Spinal cord (tissue), 10 donors: Measurements from ENCODE around the gene PML. TPM values are rescaled to one million over a fixed set of nuclear protein-coding genes. Genes with fewer than 3 reads are reported as not detected.
A peak's percentile ranks its signal among the peaks of the same experiment; 100 is the strongest.

Experiments used
- DNase-seq, 6 donors: peaks; one replicate each; pipeline versions ENCODE4 v3.0.0 to v3.0.0-alpha.2; 2013 to 2015; ENCODE audit warnings: low spot score in 6 of 6, low read depth in 4 of 6
- H3K27ac ChIP-seq: one replicate; pipeline ENCODE4 v1.5.1; 2013; ENCODE audit warnings: low read depth, low read length, control low read depth
- H3K27me3 ChIP-seq: one replicate; pipeline ENCODE4 v1.6.1; 2013; ENCODE audit warnings: low read length; ENCODE audit not compliant: control insufficient read depth, insufficient read depth
- H3K36me3 ChIP-seq: one replicate; pipeline ENCODE4 v1.6.1; 2013; ENCODE audit warnings: low read length; ENCODE audit not compliant: control insufficient read depth, insufficient read depth
- H3K4me1 ChIP-seq: one replicate; pipeline ENCODE4 v1.6.1; 2013; ENCODE audit warnings: low read length; ENCODE audit not compliant: control insufficient read depth, insufficient read depth
- H3K4me3 ChIP-seq: one replicate; pipeline ENCODE4 v1.5.1; 2013; ENCODE audit warnings: low read depth, low read length, control low read depth
- H3K9me3 ChIP-seq: one replicate; pipeline ENCODE4 v1.6.1; 2013; ENCODE audit warnings: low read length; ENCODE audit not compliant: control insufficient read depth, insufficient read depth
- WGBS: methylation state at CpG from one replicate; pipeline ENCODE4 v1.1.5; 2013; ENCODE audit warnings: missing lambda C conversion rate; ENCODE audit not compliant: insufficient coverage; 5-methylcytosine and 5-hydroxymethylcytosine counted together
- polyA plus RNA-seq, 2 donors: library from polyadenylated mRNA; unstranded; fragments of 120-200 nt; gene quantifications; one replicate each; pipeline ENCODE4 v1.2.1, GENCODE V29; 2013; ENCODE audit not compliant: insufficient read length in 2 of 2
- total RNA-seq, 2 donors: library from RNA; depleted of rRNA in 1 of 2; stranded (reverse); fragments of 120-200 nt in 1 of 2; fragments of >200 nt in 1 of 2; gene quantifications; one replicate each; pipeline versions ENCODE4 v1.2.3 to v1.2.4, GENCODE V29; 2013 to 2014
- donor health status: healthy.

PML gene
- total and polyA plus RNA-seq, 4 donors = 13.5 to 29.4 (median 20.0) TPM

GRCh38 chr15:73989001-73989798, 5.3 kb upstream of the PML start:
- Histone ChIP-seq H3K27me3 (no peaks in the 10 kb centered on the region), H3K9me3 (no peaks in the 10 kb centered on the region), H3K36me3 (peaks cover 47% of the 10 kb centered on the region), H3K27ac (no peak overlapping the region), H3K4me1 (peaks cover 51% of the 10 kb centered on the region), H3K4me3 (no peak overlapping the region)
- DNase-seq = no peak
- WGBS = 91% methylated on average over 9 of the region's 9 CpGs

GRCh38 chr15:73990250-73991005, 4.1 kb upstream of the PML start:
- Histone ChIP-seq H3K27me3 (no peaks in the 10 kb centered on the region), H3K36me3 (peaks cover 35% of the 10 kb centered on the region), H3K9me3 (no peaks in the 10 kb centered on the region), H3K27ac (no peak overlapping the region), H3K4me1 (peaks cover 54% of the 10 kb centered on the region), H3K4me3 (no peak overlapping the region)
- 80% methylated on average over 8 of the region's 9 CpGs for WGBS
- no peak for DNase-seq

- WGBS = 54% methylated on average over 5 of the region's 5 CpGs
- Histone ChIP-seq H3K9me3 (no peaks in the 10 kb centered on the region), H3K4me1 (peaks cover 59% of the 10 kb centered on the region), H3K36me3 (peaks cover 26% of the 10 kb centered on the region), H3K27ac (peak overlapping the region; percentile 43), H3K27me3 (no peaks in the 10 kb centered on the region), H3K4me3 (peak overlapping the region; percentile 65)
- peak in 1 of 6 donors; percentile 49 for DNase-seq
Observed at GRCh38 chr15:73991260-73991659, 3.3 kb upstream of the PML start.

GRCh38 chr15:73991726-73992593, 2.6 kb upstream of the PML start, which contains the start of gene STOML1:
Gene STOML1, minus strand, starts transcription at chr15:73992295. Its CDS starts 72 bp downstream, at chr15:73992223.
- Histone ChIP-seq H3K4me1 (peaks cover 53% of the 10 kb centered on the region), H3K27ac (peak within 1 kb of the TSS; percentile 43), H3K9me3 (no peaks in the 10 kb centered on the region), H3K27me3 (no peaks in the 10 kb centered on the region), H3K4me3 (peak within 1 kb of the TSS; percentile 65), H3K36me3 (peaks cover 19% of the 10 kb centered on the region)
- DNase-seq = peak; percentile 72 to 97 (median 88)
- WGBS = under 1% methylated on average over 65 of the region's 72 CpGs

GRCh38 chr15:73992594-73992898, 2.0 kb upstream of the PML start:
- WGBS = 77% methylated on average over 3 of the region's 5 CpGs
- Histone ChIP-seq H3K36me3 (peaks cover 16% of the 10 kb centered on the region), H3K9me3 (no peaks in the 10 kb centered on the region), H3K27me3 (no peaks in the 10 kb centered on the region), H3K27ac (no peak overlapping the region), H3K4me1 (peaks cover 51% of the 10 kb centered on the region), H3K4me3 (peak overlapping the region; percentile 65)
- no peak for DNase-seq

- no peak for DNase-seq
- Histone ChIP-seq H3K27ac (no peak overlapping the region), H3K27me3 (no peaks in the 10 kb centered on the region), H3K4me1 (peaks cover 51% of the 10 kb centered on the region), H3K4me3 (peak overlapping the region; percentile 83), H3K9me3 (no peaks in the 10 kb centered on the region), H3K36me3 (peaks cover 15% of the 10 kb centered on the region)
- WGBS = 85% methylated on average over 9 of the region's 10 CpGs
Observed at GRCh38 chr15:73993211-73993994, 1.1 kb upstream of the PML start.

- no peaks in the 10 kb centered on the region for H3K9me3 ChIP-seq
- peaks cover 50% of the 10 kb centered on the region for H3K4me1 ChIP-seq
- no peaks in the 10 kb centered on the region for H3K27me3 ChIP-seq
- peak in 1 of 6 donors; percentile 32 for DNase-seq
- 2% methylated on average over 17 of the region's 18 CpGs for WGBS
- H3K36me3 ChIP-seq = peaks cover 9% of the 10 kb centered on the region
- peak overlapping the region; percentile 90 for H3K27ac ChIP-seq
- H3K4me3 ChIP-seq = peak overlapping the region; percentile 83
Observed at GRCh38 chr15:73994912-73995622, 551 bp downstream of the PML start.

GRCh38 chr15:73996267-73996666, 1.8 kb downstream of the PML start:
- H3K27ac ChIP-seq = no peak overlapping the region
- H3K9me3 ChIP-seq = no peaks in the 10 kb centered on the region
- peaks cover 38% of the 10 kb centered on the region for H3K4me1 ChIP-seq
- WGBS = 71% methylated on average over 1 of the region's 2 CpGs
- H3K4me3 ChIP-seq = no peak overlapping the region
- DNase-seq = no peak
- H3K27me3 ChIP-seq = no peaks in the 10 kb centered on the region
- peaks cover 12% of the 10 kb centered on the region for H3K36me3 ChIP-seq
